ENCODE data around the gene EXOC4.
A peak's percentile ranks its signal among the peaks of the same experiment; 100 is the strongest.
"Not testable (repeated sequence)": the region's sequence is repeated elsewhere in the genome, so short reads cannot be mapped to it uniquely, and the experiment has no call there.

Gene EXOC4

GRCh38 chr7:133278975-133279374 lies 26.1 kb downstream of the EXOC4 start:
- DNase-seq = not testable (repeated sequence)

GRCh38 chr7:133282094-133282493 lies 29.2 kb downstream of the EXOC4 start:
- DNase-seq = no peak

GRCh38 chr7:133284092-133284491 lies 31.2 kb downstream of the EXOC4 start:
- DNase-seq = no peak

- DNase-seq = no peak
Measured at GRCh38 chr7:133288970-133289369, 36.1 kb downstream of the EXOC4 start.

- DNase-seq = no peak
Measured at GRCh38 chr7:133290041-133290440, 37.2 kb downstream of the EXOC4 start.

- DNase-seq = no peak
Measured at GRCh38 chr7:133290676-133291333, 37.9 kb downstream of the EXOC4 start.

- DNase-seq = no peak
Measured at GRCh38 chr7:133292631-133293030, 39.8 kb downstream of the EXOC4 start.

DNA sequence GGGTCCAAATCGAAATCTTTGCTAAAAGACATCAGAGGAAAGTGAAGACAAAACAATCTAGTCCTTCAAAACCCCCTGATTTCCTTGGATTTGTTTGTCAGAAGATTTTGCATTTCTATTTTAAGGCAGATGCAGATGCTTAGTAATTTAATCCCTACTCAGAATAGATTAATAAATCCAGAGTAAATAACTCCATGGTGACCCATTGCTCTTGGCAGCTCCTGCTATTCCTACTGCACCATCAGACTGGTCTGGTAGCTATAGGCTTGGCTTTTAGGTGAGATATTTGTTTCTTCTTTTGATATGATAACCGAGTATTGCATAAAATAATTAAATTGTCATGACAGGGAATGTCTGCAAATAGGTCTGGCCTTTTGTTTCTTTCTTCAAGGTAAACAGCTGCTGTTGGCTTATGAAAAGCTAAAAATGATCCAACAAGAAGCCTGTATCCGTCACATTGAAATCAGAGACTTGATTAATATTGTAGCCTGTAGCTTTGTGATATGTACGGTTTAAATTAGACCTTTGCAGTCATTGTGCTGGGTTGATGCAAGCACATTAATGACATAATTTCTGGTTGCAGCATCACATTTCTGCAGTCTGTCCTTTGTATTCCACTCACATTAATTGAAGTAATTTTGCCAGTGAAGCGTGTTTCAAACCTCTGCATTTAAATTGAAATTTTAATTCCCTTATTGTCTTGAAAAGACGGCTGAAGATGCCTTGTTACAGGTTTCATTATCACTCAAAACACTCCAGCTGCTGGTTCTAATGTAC lies 40.7 kb downstream of the EXOC4 start:
- peak; percentile 64 for DNase-seq

GRCh38 chr7:133294234-133294633 lies 41.4 kb downstream of the EXOC4 start:
- DNase-seq = no peak

- DNase-seq = peak; percentile 33
Measured at GRCh38 chr7:133295484-133295883, 42.6 kb downstream of the EXOC4 start.

- DNase-seq = no peak
Measured at GRCh38 chr7:133297093-133297492, 44.2 kb downstream of the EXOC4 start.

GRCh38 chr7:133298080-133298479 lies 45.2 kb downstream of the EXOC4 start:
- no peak for DNase-seq

GRCh38 chr7:133299676-133300075 lies 46.8 kb downstream of the EXOC4 start:
- peak; percentile 73 for DNase-seq

DNA sequence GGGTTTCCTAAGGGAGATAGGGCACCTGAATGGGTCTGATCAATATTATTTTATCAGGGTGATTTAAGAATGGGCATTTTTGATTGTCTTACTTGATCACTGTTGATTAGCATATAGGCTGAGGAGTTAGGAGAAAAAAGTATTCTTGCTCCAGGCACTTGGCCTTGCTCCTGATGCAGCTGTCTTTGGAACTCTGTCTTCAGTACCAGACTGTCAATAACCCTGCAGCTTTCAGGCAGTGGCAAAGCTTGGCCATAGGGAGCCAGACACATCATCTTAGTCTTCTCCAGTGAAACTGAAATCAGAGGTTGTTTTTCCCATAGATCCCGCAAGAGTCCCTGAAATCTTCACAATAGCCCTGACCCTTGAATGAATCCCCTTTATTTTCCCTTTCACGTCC lies 47.2 kb downstream of the EXOC4 start:
- DNase-seq = peak; percentile 23

DNA sequence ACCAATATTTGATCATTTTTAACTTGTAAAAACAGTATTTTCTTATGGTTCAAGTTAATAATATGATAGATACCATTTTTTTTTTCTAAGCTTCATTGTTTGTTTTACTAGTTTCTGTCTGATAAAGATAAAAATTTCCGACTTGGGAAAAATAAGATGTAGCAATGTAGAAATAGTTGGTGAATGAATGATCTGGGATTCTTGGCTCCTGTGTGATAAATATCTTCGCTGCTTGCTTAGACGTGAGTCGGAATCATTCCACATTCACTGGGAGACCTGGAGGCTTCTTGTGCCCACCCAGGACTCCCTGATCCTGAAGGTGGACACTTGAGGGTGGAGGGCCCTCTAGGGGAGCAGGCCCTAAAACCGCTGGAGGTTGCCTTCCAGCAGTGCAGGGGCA lies 47.9 kb downstream of the EXOC4 start:
- DNase-seq = no peak

DNA sequence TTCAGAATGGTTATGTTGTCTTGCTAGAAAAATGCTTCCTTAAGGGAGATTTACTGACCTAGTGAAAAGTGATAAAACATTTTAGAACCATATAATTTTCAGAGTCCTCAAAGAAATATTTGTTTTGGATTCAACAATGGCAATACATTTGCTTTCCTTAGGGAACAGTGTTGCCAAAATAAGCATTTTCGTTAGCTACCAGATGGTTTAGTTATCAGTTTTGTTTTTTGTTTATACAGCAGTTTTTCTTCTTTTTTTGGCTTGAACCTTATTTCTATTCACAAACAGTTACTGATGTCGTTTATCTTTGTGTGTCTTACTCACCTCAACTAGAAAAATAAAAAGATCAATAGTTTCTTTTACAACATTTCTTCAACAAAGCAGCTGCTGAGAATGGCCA lies 48.6 kb downstream of the EXOC4 start:
- DNase-seq = no peak

- no peak for DNase-seq
Measured at GRCh38 chr7:133303372-133303771, 50.5 kb downstream of the EXOC4 start.

- no peak for DNase-seq
Measured at GRCh38 chr7:133303931-133304330, 51.1 kb downstream of the EXOC4 start.

DNA sequence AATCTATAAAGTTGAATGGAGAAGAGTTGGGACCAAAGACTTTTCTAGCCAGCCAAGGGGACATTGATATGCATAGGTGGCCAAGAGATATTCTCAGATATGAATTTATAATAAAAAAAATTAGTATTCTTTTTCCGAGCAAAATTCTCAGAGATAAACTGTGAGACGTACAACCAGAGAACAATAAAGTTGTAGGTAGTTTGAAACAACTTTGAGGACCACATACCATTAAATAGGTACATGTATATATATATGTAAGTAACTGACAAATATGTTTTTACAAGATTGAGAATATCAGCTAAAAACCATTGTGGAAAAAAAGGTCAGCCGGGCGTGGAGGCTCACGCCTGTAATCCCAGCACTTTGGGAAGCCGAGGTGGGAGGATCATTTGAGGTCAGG lies 56.5 kb downstream of the EXOC4 start:
- no peak for DNase-seq

GRCh38 chr7:133310232-133310862 lies 57.5 kb downstream of the EXOC4 start:
- peak; percentile 58 for DNase-seq

- no peak for DNase-seq
Measured at GRCh38 chr7:133313575-133313974, 60.7 kb downstream of the EXOC4 start.

- DNase-seq = no peak
Measured at GRCh38 chr7:133314084-133314483, 61.2 kb downstream of the EXOC4 start.

DNA sequence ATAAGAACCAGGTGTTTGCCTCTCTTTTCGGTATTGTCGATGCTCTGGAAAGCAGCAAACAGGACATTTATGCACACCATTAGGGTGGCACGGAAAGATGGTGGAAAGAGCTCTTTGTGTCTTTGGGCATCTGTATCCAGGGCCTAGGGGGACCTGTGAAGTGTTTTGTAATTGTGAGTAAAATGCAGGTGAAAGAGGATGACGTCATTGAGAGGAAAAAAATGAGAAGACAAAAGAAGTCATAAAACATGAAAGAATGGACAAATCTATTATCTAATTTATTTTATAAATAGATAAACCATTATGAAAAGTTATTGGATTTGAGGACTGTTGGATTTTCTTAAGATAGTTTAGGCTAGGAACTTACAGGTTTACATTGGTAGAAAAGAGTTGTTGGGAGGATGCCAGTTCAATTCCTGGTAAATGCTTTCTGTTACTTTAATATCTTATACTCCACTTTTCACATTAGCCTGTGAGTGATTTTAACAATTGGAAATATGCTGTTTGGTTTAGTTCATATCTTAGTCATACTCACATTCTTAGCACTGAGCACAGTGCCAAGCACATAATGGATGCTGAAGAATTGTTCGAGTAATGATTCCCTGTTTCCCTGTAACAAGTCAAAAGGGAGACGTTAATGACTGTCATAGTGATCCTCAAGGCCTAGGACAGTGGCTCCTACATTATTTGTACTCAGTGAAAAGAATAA lies 62.6 kb downstream of the EXOC4 start:
- no peak for DNase-seq
